Liver (tissue), 3 donors: ENCODE results near the gene TBC1D12.

Experiments used
- CTCF ChIP-seq: fragments of 150-350 bp; IDR thresholded peaks from 2 replicates; pipeline ENCODE4 v1.5.1; 2017; ENCODE audit warnings: improper control_type of control experiment, low read depth, low read length; ENCODE audit not compliant: missing input control
- REST ChIP-seq: IDR thresholded peaks from 2 replicates; pipeline ENCODE4 v1.6.1; 2016; ENCODE audit warnings: antibody characterized with exemption, mild to moderate bottlenecking
- SP1 ChIP-seq: IDR thresholded peaks from 2 replicates; pipeline ENCODE4 v1.6.1; 2018; ENCODE audit warnings: antibody characterized with exemption, mild to moderate bottlenecking
- donor health status: healthy.
- donor health status: healthy.

GRCh38 chr10:94420998-94421528 is 18.7 kb downstream of the TBC1D12 start:
- TF ChIP-seq CTCF (no peak), SP1 (no peak), REST (no peak)
